G401 (cell line): ENCODE measurements around the gene ANGPT4. TPM values are rescaled to one million over a fixed set of nuclear protein-coding genes. Genes with fewer than 3 reads are reported as not detected.

ENCODE experiments used
- DNase-seq: peaks from one replicate; pipeline ENCODE4 v3.0.0-alpha.2; 2015; ENCODE audit warnings: low spot score
- in situ Hi-C: cut with HindIII; loops from 2 replicates; pipeline ENCODE4 v1.10.0; 2016; ENCODE audit warnings: low sequenced_read_pairs, mixed read lengths
- total RNA-seq: library from RNA; depleted of rRNA; stranded (reverse); fragments of >200 nt; shearing (Covaris generic); gene quantifications from 2 replicates; pipeline ENCODE4 v1.2.3, GENCODE V29; 2014

Gene ANGPT4
- total RNA-seq, 1 experiment from 2014 or later, result not detected

- no peak for DNase-seq
- in situ Hi-C loops, result no loop called here
Measured at GRCh38 chr20:884983-885952, 30.9 kb downstream of the ANGPT4 start.

- no peak for DNase-seq
- in situ Hi-C loops, result no loop called here
Measured at GRCh38 chr20:881783-882144, 34.4 kb downstream of the ANGPT4 start.

- in situ Hi-C loops, result no loop called here
- no peak for DNase-seq
Measured at GRCh38 chr20:881051-881782, 34.9 kb downstream of the ANGPT4 start.

- in situ Hi-C loops, result no loop called here
- no peak for DNase-seq
Measured at GRCh38 chr20:879626-880025, 36.5 kb downstream of the ANGPT4 start.

- in situ Hi-C loops, result no loop called here
- DNase-seq, result no peak
Measured at GRCh38 chr20:878511-879307, 37.4 kb downstream of the ANGPT4 start.

GRCh38 chr20:877814-878213 is 38.3 kb downstream of the ANGPT4 start:
- no peak for DNase-seq
- in situ Hi-C loops, result no loop called here

- in situ Hi-C loops, result no loop called here
- no peak for DNase-seq
Measured at GRCh38 chr20:875115-875514, 41.0 kb downstream of the ANGPT4 start.

GRCh38 chr20:873875-874607 is 42.1 kb downstream of the ANGPT4 start:
- in situ Hi-C loops, result no loop called here
- no peak for DNase-seq

- DNase-seq, result no peak
- in situ Hi-C loops, result no loop called here
Measured at GRCh38 chr20:872855-873520, 43.1 kb downstream of the ANGPT4 start.

GRCh38 chr20:871948-872347 is 44.2 kb downstream of the ANGPT4 start:
- no peak for DNase-seq
- in situ Hi-C loops, result no loop called here

GRCh38 chr20:871436-871835 is 44.7 kb downstream of the ANGPT4 start:
- DNase-seq, result no peak
- in situ Hi-C loops, result no loop called here

- DNase-seq, result no peak
- in situ Hi-C loops, result no loop called here
Measured at GRCh38 chr20:870758-871157, 45.4 kb downstream of the ANGPT4 start.

GRCh38 chr20:869606-870005 is 46.5 kb downstream of the ANGPT4 start:
- DNase-seq, result no peak
- in situ Hi-C loops, result no loop called here

GRCh38 chr20:868279-868678 is 47.9 kb downstream of the ANGPT4 start:
- no peak for DNase-seq
- in situ Hi-C loops, result no loop called here

GRCh38 chr20:865440-865839 is 50.7 kb downstream of the ANGPT4 start:
- in situ Hi-C loops, result no loop called here
- DNase-seq, result no peak

GRCh38 chr20:860891-861290 is 55.2 kb downstream of the ANGPT4 start:
- in situ Hi-C loops, result no loop called here
- no peak for DNase-seq

- in situ Hi-C loops, result no loop called here
- no peak for DNase-seq
Measured at GRCh38 chr20:859751-860231, 56.3 kb downstream of the ANGPT4 start.

- no peak for DNase-seq
- in situ Hi-C loops, result no loop called here
Measured at GRCh38 chr20:858011-858410, 58.1 kb downstream of the ANGPT4 start.
